HG03354 (cell line): ENCODE measurements around the gene FSTL4.
"Not testable (repeated sequence)": the region's sequence is repeated elsewhere in the genome, so short reads cannot be mapped to it uniquely, and the experiment has no call there.

ENCODE experiments used
- ATAC-seq: cut with Tn5 transposase; IDR thresholded peaks from one replicate; pipeline ENCODE4 v1.9.1; 2021; ENCODE audit warnings: mild to moderate bottlenecking; ENCODE audit not compliant: unreplicated experiment, poor library complexity, severe bottlenecking

The FSTL4 gene

DNA sequence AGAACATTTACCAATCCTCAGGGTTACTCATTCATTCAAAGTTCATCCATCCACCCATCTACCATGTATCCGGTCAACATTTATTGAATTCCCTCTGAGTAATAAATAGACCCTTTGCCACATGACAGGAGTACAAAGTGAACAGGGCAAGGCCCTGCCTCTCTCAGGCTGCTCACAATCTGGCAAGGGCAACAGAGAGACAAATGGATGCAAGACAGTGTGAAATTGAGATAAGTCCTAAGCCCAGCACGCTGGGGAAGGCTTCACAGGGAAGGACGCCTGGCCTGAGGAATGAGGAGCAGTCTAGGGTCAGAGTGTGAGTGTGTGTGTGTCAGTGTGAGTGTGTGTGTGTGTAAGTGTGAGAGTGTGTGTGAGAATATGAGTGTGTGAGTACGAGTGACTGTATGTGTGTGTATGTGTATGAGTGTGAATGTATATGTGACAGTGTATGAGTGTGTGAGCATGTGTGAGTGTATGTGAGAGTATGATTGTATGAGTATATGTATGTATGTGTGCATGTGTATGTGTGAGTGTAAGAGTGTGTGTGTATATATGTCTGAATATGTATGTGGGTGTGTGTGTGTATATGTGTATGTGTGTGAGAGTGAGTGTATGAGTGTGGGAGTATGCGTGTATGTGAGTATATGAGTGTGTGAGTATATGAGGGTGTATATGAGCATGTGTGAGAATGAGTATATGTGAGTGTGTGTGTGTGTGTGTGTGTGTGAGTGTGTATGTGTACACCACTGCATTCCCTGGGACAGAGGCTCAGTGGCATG lies 145.6 kb downstream of the FSTL4 start:
- ATAC-seq: no peak

DNA sequence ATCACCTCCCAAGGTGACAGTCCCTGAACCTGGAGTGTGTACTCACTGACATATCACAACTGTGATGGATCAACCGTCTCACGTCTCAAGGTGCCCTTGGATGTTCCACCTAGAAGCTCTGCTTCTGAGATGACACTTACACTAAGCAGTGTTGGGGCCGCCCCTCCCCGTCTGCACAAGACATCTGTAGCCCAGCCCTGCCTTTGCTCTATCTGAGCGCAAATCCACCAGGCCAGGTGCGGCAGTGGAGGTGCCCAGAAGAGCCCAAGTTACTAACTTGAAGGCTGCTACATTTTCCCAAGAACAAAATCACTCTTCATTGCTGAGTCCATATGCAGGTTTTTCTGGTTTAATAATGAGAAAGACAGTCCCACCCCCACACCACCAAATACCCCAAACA lies 148.3 kb downstream of the FSTL4 start:
- no peak for ATAC-seq

DNA sequence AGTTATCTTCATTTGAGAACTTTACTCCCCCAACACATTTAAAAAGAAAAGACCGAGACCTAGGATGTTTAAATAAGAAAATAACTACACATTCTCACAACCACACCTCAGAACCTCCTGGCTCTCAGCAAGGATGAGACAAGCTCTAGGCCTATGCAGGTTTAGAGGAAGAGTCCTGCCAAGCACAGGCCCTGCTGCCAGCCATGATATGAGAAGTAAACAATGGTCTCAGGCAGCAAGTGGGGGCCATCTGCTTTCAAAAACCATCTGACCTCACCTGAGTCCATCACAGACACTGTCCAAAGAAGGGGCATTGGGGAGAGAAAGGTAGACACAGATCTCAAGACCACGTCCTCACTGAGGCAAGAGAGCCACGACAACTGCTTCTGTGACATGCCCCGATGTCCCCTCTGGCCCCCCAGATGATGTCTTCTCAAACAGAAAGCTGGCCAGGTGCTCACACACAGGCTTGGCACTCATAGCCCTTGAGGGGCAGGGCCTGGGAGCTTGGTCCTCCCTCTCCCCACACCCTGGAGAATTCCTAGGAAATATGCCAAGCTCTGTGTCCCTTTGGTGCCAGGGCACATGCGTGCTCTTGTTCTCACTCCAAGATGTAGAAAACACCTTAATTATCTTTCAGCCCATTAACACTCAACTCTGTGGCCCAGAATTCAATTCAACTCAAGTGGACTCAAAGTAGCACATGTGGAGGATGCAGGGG lies 150.4 kb downstream of the FSTL4 start:
- no peak for ATAC-seq

DNA sequence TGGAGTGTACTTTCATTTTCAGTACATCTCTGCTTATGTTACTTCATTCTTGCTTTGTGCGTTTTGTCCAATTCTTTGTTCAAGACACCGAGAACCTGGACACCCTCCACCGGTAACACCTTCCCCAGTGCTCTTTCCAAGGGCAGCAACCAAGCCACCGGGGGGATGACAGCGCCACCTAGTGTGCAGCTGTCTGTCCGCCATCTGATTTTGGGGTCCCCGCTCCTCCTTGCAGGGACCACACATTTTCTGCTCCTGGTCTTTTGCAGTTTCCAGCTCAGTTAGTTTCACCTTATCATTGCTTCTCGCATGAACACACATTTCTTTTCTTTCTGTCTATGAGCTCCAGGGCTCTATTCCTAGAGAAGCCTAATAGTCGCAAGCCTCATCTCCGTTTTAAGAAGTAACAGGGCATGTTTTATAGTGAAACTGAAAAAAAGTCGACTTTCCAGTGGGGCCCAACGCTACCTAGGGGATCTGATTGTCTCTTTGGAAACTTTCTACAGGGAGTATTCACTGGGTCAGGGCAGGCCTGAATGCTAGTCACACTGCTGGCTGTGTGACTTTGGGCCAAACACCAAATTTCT lies 152.1 kb downstream of the FSTL4 start:
- ATAC-seq: no peak

DNA sequence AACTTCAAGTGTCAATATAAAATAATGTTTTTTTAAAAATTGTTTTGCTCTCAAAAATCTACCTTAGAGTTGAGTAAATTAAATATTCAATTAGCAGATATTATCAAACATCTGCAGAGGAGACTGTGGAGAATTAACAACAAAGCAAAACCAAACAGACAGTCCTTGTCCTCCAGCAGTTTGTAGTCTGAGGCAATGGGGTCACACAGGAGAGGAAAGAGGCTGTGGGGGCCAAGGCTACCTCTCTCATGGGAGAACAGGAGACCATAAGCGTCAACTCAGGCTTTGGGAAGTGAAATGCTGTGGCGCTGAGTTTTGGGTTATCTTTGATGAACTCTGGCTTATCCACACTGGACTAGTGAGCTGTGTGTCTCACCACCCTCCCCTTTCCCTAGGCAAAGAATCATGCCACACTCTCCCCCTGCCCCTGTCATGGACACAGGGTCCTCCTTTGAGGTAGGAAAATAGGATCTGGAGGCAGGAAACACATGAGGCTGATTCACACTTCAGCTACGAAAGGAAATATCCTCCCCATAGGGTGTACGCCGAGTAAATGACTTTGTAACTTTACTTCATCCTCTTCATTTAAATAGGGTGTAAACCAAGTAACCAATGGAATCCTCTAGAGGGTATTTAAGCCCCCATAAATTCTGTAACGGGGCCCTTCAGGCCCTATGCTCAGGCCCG lies 152.7 kb downstream of the FSTL4 start:
- ATAC-seq: no peak

DNA sequence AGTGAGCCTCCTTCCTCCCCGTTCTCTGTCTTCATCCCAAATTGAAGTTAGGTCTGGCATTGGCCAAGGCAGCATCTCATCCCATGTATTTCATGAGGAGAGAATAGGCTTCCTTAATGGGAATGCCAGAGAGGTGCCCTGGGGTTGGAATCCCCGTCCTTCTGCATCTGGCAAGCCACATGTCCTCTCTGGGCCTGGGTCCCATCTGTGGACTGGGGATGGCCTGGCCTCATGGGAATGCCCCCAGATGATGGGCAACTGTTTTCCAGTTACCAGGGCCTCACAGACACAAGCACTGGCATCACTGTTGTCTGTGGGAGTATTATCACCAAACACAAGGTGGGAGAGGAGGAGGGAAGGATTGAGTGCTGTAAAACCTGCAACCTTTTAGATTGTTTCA lies 153.9 kb downstream of the FSTL4 start:
- ATAC-seq: no peak

DNA sequence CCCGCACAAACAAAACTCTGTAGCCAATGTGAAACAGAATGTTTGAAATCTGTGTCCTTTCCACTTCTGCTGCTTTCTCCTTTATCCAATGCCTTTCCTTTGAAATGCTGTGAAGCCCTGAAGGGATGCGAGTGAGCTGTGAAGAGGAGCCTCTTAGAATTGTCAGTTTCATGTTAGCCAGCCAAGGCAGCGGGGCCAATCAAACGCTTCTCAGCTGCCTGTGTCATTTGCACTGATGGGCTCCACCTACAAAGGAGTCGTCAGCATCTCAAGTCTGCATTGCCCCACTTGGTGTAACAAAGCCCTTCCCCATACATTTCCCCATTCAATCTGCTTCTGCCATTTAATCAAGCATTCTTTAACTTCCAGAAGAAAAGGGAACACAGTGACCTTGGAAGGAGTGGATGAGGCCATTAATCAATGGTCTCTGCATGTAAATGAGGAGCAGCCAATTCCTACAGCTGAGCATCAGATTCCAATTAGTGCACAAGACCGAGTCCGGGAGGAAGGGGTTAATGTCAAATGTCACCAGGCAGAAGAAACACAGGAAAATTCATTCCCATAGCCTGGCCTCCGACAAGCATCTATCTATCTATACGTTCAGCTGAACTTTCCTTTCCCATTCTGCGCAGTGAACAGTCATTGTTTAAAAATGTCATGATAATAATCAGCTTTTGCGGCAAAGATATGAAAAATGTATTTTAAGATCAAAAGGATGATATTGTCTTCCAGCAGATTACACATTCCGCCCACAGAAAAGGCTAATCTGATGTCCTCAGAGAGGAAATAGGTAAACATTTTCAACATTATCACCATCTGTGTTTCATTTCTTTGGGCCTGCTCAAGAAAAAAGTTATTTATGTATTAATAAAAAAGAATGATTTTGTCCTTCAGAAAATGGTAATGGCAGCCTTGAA lies 154.6 kb downstream of the FSTL4 start:
- no peak for ATAC-seq

DNA sequence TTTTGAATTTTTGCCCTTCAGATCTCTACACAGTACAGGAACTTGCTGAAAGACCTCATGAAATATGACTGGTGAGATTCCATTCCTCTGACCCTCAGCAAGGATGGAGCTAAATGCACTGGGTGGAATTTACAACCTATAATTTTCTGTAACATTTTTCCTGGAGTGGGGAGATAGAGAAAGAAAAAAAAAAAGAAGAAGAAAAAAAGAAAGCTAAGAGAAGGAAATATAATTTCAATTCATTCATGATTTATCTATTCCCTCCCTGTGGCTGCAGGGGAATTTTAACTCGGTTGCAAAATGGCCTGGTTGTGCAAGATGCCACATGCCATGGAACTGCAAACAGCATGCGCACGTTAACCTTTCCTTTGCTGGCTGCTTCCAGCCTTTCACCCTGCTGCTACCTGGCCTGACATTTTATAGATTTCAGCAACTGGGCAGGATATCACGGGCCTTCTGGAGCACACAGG lies 155.4 kb downstream of the FSTL4 start:
- no peak for ATAC-seq

DNA sequence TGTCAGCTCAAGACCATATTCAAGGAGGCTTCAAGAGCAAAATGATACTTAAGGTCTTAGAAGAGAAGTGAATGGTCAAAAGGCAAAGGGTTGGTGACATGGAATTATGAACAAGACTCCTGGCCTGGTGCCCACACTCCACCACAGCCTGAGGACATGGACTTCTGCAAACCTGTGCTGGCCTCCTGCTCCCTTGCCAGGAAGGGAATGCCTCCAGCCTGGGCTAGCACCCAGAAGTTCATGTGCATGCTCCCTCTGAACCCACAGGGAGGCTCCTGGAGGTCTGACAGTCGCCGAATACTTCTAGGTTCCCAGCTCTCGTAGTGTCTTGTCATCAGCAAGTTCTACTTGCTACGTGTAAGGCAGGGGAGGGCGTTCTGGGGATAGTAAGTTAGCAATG lies 156.7 kb downstream of the FSTL4 start:
- no peak for ATAC-seq

DNA sequence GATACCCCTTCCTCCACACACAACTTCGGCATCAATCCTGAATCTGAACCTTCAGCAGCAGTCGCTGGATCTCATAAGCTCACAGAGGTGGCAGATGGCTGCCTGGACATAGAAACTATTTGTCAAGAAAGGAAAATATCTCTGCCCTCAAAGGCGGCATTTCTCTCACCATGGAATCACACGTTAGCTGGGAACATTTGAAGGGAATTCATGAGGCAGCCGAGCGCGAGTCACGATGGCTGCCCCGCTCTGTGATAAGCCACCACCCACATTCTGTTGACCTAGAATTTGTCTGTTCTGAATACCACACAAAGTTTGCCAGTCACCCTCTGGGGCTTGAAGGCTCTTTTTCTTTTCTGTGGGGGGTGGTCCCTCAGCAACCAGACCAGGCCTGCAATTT lies 157.9 kb downstream of the FSTL4 start:
- ATAC-seq: no peak

DNA sequence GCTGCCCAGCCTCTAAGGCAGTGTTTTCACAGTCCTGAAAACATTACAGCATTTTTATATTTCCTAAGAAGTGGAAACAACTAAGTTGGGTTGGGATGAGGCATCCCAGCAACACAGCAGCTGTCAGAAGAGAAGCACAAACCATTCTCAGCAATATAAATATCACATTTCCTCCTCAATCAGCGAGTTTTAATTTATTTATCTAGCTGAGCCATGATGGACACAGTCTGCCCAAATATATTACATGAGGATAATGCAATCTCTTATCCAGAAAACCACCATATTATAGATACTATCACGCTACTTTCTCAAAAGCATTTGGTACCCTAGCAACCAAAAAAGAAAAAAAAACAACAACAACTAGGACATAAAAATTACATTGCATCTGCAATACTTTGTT lies 158.5 kb downstream of the FSTL4 start:
- no peak for ATAC-seq

DNA sequence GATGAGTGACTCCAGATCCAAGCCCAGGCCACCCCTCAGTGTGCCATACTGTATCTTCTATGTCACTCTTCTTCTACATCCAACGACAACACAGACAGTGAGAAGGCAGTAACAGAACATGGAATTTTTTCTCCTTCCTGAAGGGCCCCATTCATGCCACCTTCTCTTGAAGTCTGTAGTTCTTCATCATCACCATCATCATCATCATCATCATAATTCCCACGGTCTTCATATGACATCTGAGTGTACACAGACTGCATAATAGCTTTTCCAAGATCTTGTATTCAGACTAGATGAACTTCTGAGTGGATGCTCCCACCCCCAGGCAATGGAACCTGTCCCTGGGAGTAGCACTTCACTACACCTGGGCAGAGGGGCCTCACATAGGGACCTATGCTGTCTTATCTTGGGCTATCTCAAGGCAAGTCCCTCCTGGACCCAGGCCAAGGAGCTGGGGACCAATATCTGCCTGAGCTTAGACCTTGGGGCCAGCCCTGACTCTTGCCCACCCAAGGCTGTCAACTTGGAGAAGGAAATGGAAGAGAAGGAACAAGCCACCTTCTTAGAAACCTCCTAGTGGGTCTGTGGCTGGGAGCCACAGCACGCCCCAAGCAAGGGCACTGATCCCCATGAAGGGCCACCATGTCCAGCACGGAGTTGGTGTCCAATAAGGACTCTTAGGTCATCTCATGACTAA lies 159.1 kb downstream of the FSTL4 start:
- no peak for ATAC-seq

DNA sequence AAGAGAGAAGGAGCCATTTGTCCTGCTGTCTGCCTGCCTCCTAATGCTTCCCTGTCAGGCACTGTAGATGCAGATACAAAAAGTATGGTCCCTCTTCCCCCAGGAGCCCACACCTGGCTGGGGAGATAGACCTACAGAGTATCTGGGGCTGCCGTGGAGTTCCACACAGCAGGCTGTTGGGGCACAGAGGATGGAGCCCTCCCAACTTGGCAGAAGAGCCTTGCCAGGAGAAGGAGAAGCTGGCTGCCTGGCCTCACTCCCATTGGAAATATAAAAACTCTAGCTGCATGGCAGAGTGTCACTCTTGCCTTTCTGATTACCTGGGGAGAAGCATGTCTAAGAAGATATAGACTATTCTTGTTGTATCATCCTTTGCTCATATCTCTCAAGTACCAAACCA lies 160.4 kb downstream of the FSTL4 start:
- ATAC-seq: no peak

DNA sequence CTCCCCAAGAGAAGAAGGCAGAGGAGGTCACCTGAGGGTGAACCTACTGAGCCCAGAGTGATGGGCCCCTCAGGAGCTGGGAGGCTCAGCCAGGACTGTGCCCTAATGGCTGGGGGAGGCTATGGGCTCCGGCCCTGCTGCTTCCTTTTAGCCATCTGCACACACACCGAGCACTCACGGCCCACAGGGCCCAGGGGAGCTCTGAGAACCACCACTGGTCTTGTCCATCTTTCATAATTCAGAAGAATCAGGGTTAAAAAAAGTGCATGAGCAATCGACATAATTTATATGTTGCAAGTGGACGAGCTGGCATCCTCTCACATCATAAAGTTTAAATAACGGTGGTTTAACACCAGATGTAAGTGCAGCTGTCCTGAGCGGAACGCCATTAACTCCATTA lies 162.1 kb downstream of the FSTL4 start:
- no peak for ATAC-seq

DNA sequence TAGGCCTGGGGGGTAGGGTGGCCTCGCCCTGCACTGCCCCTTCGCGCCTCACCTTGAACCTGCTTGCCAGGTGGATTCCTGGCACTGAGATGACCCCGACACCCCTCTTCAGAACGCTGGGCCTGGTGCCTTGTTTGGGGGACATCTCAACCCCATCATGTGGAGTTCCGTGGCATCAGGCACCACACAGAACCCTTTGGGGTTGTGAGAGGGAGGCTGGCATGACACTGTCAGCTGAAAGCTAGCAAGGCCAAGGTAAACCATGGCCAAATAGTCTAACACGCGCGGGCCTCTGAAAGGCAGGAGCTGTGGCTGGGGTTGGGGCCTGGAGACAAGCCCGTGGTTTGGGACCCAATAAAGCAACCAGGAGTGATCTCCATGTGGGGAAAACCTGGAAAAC lies 163.2 kb downstream of the FSTL4 start:
- ATAC-seq: no peak

DNA sequence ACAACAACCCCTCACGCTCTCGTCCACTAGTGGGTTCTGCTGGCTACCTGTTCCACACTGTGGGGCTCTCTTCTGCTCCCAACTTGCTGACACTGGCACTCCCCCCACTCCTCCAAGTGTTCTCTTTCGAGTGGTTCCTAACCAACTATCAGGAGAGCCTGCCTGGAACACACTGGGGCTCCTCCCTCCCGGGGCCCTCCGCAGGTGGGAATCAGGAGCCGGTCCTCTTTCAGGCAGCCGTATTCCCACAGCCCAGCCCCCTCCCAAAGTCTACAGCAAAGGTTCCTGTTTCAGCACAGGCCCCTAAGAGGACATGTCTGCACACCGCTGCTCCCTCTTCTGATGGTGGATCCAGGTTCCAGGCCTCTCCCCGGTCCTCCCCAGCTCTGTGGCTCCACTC lies 165.9 kb downstream of the FSTL4 start:
- ATAC-seq: no peak

DNA sequence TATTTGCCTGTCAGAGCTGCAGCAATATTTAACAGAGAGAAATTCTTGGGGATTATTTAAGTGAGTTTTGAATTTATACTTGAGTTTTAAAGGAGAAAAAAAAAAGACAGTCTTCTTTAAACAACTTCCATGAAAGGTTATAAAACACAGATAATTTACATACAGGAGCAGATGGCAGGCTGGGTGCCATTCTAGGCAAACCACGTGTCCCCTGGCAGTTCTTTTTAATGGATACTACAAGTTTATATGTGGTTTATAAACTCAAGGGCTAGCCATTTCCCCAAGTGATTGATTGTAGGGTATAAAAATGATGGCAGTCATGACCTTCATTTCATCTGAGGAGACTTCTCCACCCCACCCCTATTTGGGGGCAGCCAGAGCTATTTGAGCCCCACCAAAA lies 166.6 kb downstream of the FSTL4 start:
- no peak for ATAC-seq

DNA sequence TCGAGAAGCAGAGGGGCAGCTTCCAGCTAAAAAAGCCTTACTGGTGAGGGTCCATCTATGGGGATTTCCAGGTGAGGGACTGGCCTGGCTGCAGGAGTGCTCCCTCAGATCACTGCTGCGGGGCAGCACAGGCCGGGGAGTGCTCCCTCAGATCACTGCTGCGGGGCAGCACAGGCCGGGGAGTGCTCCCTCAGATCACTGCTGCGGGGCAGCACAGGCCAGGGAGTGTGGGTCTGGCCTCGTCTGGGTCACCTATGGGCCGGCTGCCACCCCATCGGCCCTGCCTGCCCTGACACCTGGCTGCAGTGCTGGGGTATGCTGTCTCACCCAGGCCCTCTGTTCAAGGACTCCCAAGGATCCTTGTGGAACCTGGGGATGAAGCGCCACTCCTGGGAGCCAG lies 167.1 kb downstream of the FSTL4 start:
- ATAC-seq: not testable (repeated sequence)

DNA sequence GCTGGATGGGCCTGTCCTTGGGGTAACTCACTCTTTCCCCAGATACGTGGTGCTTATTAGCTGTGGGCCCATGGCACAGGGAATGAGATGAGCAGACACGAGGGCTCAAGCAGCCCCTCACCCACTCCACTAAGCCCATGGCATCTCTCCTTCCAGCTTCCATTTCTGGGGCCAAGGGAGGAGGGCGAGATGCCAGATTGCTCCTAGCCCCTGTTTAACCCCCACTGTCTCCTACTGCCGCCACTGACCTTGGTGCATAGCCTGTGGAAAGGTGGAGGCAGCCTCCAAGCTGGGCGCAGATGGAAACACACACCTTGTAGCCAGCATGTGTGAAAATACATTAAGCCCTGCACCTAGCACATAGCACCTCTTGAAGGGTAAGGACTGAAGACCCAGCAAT lies 167.6 kb downstream of the FSTL4 start:
- ATAC-seq: no peak
